GM04504 (cell line): ENCODE measurements around the gene PIGN.

Experiments used
- DNase-seq: peaks from one replicate; pipeline ENCODE4 v3.0.0-alpha.2; 2012; ENCODE audit warnings: low read depth

PIGN gene, protein sequence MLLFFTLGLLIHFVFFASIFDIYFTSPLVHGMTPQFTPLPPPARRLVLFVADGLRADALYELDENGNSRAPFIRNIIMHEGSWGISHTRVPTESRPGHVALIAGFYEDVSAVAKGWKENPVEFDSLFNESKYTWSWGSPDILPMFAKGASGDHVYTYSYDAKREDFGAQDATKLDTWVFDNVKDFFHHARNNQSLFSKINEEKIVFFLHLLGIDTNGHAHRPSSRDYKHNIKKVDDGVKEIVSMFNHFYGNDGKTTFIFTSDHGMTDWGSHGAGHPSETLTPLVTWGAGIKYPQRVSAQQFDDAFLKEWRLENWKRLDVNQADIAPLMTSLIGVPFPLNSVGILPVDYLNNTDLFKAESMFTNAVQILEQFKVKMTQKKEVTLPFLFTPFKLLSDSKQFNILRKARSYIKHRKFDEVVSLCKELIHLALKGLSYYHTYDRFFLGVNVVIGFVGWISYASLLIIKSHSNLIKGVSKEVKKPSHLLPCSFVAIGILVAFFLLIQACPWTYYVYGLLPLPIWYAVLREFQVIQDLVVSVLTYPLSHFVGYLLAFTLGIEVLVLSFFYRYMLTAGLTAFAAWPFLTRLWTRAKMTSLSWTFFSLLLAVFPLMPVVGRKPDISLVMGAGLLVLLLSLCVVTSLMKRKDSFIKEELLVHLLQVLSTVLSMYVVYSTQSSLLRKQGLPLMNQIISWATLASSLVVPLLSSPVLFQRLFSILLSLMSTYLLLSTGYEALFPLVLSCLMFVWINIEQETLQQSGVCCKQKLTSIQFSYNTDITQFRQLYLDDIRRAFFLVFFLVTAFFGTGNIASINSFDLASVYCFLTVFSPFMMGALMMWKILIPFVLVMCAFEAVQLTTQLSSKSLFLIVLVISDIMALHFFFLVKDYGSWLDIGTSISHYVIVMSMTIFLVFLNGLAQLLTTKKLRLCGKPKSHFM

DNA sequence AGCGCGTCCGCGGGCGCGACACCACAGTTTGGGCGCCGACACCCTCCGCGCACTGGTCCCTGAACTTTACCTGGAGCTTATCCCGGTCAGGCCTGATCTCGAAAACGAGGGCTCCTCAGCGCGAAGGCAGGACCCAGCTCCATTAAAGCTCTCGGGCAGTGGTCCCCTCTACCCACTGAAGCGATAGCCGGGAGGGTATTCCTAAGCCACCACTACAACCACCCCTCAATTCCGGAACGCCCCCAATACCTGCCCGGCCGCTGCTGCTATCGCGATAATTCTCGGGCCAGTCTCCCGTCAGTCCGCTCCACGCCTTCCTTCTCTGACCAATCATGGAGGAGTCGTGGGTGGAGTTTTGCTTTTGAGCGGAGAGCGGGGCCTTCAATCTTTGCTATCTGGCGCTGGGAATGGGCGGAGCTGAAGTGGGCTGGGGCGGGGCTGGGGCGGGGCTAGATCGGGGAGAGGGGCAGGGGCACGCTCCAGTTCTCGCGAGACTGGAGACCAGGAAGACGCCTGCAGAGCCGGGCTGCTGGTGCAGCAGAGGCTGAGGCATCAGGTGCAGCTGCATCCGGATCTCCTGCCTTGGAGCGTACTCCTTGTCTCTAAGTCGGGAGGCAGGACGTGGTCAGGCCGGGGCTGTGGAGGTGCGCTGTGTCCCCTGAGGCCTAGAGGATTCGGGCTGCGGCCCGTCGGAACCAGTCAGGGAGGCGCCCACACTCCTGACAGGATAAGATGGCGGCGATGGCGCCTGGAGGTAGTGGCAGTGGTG is at the start of gene PIGN, which contains the start of gene RELCH:
PIGN (minus strand) TSS at position 283 of the 769 bp plus-strand sequence. CDS start 25,703 bp downstream, outside the sequence.
RELCH (plus strand) TSS at position 482 of the 769 bp plus-strand sequence; CDS start at position 733, 251 bp downstream.
- peak; percentile 98 for DNase-seq

DNA sequence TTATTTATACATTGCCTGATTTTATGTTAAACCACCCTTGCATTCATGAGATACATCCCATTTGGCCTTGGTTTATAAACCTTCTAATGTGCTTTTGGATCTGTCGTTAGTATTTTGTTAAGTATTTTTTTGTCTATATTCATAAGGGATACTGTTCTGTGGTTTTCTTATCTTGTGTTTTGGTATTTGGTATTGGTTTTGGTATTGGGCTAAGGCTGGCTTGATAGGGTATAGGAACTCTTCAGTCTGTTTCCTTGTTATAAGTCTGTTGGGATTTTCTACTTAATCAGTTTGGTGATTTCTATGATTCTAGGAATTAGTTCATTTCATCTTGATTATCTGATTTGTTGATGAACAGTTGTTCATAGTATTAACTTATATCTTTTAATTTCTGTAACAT is 49.4 kb upstream of the PIGN start:
- DNase-seq = no peak

DNA sequence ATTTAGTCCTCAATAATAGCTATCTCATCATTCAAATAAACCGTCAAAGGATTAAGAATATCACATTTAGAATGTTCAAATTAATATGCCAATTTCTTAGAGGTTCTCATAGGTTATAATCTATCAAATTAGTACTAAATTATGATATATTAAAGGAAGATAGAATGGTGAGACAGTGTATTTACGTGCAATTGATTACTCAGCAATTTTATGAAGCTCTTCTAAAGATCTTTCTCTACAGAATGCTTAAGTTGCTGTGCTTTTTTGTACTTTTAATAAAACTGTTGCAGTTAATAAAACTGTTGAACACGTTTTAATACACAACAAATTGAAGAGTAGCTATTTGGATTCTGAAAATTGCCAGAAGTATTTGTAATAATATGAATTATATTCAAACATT is 39.2 kb upstream of the PIGN start:
- DNase-seq = no peak

DNA sequence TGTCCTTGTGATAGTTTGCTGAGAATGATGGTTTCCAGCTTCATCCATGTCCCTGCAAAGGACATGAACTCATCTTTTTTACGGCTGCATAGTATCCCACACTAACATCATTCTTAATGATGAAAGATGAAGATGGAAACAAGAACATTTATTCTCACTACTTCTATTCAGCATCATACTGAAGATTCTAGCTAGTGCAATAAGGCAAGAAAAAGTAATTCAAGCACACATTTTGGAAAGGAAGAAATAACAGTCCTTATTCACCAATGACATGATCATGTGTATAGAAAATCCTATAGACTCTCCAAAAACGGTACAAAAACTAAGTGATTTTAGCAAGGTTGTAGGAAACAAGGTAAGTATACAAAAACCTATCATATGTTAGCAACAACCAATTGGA is 37.4 kb upstream of the PIGN start:
- no peak for DNase-seq

DNA sequence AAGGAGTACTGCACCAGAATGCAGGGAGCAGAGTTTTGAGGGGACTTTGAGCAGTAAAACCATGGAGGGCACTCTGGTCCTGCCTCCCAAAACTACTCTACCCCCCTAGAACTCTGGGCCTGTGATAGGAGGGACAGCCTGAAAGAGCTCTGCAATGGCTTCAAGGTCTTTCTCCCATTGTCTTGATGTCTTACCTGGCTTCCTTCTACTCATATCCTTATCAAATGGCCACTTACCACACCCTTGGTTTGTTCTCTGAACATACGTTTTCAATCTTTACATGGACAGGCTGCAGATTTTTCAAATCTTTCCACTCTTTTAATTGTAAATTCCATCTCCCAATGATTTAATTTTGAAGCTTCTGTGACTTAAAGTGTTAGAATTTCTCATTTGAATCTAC is 27.9 kb upstream of the PIGN start:
- DNase-seq = no peak

DNA sequence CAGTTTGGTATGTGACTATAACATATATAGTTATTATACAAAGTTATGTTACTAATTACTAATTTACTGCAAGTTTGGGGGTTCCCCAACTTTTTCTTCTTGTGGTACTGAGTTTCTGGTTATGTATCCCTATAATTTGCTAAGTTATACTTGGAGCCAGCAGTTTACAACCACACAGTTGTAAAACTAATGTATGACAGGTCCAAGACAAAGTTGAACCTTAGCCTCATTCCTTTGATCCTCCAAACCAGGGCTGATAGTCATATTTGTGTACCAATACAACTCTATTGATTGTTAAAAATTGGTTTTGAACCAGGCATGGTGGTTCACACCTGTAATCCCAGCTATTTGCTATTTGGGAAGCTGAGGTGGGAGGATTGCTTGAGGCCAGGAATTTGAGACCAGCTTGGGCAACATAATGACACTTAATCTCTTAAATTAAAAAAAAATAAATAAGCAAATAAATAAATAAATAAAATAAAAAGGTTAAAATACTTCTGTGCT is 24.5 kb upstream of the PIGN start:
- no peak for DNase-seq

DNA sequence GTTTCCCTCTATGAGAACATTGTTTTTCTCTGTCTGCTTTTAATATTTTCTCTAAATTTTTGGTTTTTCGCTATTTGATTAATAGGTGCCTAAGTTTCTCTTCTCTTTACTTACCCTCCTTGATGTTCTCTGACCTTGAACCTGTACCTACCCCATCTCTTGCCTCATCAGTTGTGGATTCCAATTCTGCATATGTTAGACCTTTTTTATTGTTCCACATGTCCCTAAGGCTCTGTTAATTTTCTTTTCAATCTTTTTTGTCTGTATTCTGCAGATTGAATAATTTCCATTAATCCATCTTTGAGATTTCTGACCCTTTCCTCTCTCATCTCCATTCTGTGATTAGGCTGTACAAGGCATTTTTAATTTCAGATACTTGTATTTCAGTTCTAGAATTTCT is 23.3 kb upstream of the PIGN start:
- DNase-seq = no peak

DNA sequence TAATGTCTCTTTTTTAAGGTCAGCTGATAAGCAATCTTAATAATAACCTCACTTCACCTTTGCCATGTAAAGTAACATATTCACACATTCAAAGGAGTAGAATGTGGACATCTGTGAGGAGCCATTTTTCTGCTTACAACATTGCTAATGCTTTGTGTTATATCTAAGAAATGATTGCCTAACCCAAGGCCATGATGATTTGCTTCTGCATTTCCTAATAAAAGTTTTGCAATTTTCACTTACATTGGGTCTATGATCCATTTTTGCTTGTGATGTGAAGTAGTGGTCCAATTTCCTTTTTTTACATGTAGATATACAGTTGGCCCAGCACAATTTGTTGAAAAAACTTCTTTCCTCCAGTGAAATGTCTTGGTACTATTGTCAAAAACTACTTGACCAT is 22.2 kb upstream of the PIGN start:
- no peak for DNase-seq

DNA sequence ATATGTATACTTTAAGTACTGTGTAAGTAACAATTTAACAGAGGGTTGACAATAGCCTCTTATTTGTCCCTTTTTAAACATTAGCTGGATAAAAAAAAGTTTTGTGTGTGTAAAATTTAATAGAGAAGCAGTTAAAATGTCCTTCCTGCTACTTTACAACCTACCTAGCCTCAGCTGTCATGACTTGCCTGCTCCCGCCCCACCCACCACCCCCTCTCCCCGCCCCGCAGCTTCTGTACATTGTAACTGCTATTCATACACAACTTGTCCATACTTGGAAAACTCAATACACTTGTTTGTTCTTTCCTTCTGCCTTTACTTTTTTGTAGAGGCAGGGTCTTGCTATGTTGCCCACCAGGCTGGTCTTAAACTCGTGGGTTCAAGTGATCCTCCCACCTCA is 19.7 kb upstream of the PIGN start:
- no peak for DNase-seq

DNA sequence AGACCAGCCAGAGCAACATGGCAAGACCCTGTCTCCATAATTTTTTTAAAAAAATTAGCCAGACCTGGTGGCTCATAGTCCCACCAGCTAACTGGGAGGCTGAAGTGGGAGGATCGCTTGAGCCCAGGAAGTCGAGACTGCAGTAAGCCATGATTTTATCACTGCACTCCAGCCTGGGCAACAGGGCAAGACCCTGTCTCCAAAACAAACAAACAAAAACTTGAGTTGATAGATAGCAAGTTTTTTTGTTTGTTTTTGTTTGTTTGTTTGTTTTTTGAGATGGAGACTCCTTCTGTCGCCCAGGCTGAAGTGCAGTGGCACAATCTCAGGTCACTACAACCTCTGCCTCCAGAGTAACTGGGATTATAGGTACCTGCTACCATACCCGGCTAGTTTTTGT is 19.0 kb upstream of the PIGN start:
- DNase-seq = no peak

DNA sequence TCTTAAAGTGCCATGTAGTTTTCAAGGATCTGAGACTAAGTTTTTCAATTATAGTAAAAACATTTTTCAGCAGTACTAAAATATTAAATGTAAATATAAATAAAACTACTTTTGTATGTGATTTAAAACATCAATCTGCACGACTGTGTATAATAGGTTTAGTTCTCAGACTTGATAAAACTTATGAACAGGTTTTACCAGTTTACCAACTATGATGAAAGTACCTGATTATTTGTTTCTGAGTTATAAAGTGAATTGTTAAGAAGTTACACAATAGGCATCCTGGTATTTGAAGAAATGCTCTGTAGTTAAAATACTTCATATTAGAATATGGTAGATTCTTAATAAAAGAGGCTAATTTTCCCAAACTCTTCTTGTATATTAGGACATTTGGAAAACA is 15.0 kb upstream of the PIGN start:
- no peak for DNase-seq

DNA sequence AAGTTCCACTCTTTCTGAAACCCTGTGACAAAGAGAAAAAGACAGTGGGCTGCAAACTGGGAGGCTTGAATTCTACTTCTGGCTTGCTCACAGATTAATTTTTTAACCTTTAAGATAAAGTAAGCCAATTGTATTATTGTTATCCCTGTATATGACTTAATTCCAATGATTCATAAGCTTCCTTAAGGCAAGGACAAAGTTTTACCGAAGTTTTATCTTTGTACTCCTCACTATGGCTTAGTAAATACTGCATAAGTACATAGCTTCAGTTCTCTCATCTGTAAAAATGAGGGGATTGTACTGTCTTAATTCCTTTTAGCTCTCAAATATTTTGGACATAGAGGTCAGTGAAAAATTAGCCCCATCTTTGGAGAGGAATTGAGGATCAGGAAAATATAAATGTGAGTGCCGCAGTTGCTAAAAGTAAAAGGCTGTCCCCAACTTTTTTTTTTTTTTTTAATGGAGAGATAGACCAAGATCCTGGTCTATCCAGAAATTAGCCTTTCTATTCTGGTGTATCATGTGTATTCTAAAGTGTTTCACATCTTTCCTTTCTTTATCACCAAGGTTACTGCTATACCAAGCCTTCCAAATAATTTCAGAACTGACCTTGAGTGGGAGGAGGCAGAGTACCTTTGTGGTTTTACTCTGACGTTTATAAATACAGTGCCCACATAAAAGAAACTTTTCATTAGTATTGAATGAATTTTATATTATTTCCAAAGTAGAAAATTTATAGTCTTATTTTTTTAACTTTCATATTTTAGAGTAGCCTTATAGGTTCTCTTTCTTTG is 13.5 kb upstream of the PIGN start:
- DNase-seq = no peak

DNA sequence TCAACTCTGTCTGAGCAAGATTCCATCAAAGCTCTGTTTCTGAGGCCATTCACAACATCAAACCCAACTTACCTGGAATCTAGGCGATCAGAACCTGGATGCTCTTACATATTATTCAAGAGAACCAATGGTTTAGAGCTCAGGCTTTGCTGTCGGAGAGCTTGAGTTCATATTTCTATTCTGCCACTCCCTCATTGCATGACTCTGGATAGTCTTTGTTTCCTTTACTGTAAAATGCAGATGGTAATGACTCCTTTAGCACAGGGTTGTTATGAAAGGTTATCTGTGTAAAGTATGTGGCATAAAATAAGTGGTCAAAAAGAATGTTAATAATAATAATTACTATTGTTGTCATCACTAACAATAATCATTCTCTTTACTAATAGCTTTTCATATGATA is 12.8 kb upstream of the PIGN start:
- DNase-seq = no peak

DNA sequence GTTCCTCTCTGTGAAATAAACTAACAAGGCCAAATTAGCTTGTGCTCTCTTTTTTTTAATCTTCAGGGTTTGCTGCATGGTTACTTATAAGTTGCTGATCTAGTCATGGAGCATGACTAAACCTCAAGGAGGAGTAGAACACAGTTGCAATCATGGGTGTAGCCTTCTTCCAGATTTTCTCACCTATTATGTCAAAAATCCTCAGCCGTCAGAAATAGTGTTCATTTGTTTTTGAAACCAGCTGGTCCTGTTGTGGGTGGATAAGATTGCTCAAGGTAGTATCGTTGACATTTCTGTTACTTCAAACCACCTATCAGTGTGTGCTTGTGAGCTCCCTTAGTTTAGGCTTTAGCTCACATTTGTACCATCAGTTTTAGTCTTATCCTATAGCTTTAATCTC is 11.4 kb upstream of the PIGN start:
- no peak for DNase-seq

DNA sequence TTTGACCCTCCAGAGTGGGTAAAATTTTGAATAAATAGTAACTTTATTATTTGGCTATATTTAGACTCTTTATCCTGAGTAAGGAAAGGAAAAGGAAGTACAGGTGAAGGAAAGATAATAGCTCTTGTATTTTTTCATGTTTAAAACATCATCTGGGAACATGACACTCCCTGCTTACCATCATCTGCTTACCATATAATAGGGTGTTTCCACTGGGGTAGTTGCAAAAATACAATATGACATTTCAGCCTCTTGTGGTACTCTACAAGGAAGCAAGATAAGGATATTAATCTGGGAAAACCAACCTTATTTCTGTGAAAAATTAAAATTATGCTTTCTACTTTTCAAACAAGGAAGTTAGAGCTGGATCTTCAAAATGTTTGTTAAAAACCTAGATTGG is 10.1 kb upstream of the PIGN start:
- DNase-seq = no peak

DNA sequence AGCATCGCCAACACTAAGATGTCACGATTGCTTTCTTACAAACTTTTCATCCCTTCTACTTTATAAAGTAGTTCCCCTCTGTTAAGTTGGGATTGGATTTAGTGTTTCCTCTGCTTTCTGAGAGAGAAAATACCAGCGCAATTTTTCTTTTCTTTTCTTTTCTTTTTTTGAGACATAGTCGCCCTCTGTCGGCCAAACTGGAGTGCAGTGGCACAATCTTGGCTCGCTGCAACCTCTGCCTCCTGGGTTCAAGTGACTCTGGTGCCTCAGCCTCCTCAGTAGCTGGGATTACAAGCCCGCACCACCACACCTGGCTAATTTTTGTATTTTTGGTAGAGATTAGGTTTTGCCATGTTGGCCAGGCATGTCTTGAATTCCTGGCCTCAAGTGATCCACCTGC is 9.2 kb upstream of the PIGN start:
- DNase-seq = no peak

DNA sequence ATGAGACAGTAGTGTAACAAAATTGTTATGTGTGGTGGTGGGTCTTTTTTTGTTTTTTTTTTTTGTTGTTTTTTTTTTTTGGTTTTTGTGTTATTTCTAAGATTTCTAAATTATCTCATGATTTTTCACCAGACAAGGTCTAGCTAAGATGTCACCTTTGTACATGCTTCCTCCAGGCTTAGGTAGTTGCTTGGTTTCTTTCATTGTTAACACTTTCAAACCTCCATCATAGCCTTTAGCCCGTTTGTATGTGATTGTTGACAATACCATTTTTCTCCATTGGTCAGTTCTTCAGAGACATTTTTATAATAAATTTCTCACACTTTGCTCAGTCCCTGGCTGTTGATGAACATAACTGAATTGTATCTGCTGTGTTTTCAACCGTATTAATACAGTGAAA is 2.4 kb upstream of the PIGN start:
- DNase-seq = no peak

DNA sequence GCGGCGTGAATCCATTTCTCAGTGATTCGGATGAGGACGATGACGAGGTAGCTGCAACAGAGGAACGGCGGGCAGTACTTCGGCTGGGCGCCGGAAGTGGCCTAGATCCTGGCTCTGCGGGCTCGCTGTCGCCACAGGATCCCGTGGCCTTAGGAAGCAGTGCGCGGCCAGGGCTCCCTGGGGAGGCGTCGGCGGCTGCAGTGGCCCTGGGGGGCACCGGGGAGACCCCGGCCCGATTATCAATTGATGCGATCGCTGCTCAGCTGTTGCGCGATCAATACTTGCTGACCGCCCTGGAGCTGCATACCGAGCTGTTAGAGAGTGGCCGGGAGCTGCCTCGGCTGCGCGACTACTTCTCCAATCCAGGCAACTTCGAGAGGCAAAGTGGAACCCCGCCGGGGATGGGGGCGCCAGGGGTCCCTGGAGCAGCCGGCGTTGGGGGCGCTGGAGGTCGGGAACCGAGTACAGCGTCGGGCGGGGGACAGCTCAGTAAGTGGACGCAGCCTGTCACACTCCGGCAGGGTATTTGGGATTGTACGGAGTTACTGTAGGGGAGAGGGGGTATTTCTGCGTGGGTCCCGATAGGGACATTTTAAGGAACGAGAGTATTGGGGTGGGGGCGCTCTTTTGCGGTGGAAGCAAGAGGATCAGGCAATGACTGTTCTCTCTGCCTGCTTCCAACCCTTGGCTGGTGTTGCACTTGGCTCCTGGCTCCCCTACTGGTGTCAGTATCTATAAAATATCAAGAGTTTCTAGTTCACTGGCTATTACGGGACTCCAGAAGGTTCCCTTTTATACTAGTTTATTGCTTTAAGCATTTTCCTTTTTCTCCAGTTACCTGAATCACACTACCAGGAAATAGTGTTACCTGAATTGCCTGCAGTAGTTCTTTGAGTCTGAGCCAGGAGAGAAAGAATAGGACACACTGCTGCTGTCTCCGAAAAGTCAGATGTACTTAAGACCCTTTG is 971 bp upstream of the PIGN start:
- DNase-seq = no peak

DNA sequence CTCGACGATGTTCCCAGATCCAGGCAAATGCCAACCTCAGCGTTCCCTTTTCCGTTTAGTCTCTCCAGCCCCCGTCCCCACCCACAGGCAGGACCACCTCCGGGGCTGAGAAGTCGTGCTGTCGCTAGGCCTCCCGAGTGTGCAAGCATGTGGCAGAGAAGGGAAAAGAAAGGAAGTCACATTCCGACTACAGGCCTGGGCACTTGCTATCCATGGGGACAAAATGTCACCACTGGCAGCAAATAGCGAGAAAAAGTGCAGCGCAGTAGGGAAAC is 420 bp downstream of the PIGN start:
- no peak for DNase-seq

DNA sequence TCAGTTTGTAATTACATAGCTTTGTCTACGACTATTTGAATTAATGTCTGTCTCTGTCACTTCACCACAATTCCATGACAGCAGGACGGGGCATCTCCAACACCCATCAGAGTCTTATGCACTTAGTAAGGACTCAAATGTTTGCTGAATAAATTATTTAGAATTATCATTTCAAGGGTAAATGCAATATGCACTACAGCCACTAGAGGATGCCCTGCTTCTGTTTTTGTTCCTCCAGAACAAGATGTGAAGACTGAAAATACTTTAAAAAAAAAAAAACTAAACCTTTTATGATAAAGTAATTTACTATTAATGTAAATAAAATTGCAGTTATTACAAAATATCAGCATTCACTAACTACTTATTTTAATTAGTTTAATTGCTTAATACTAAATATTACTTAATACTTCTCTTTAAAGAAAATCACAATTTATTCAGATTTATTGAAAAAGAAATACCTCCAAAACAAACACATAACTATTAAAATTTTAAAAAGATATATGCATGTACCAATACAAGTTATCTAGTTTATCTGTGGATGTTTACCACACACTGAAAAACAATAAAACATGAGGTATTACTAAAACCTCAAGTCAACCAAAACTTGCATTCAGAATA is 3.2 kb downstream of the PIGN start:
- no peak for DNase-seq
